ENCODE data around the gene TTLL8.

DNA sequence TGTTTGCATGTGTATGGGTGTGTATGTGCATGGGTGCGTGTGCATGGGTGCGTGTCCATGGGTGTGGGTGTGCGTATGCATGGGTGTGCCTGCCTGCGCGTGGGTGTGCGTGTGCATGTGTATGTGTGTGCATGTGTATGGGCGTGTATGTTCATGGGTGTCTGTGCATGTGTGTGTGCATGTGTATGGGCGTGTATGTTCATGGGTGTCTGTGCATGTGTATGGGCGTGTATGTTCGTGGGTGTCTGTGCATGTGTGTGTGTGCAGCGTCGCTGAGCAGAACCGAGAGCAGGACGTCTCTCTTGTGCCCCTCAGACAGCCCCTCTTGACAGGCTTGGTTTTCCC lies 59.4 kb downstream of the TTLL8 start:
- TF ChIP-seq, protein P1, sequence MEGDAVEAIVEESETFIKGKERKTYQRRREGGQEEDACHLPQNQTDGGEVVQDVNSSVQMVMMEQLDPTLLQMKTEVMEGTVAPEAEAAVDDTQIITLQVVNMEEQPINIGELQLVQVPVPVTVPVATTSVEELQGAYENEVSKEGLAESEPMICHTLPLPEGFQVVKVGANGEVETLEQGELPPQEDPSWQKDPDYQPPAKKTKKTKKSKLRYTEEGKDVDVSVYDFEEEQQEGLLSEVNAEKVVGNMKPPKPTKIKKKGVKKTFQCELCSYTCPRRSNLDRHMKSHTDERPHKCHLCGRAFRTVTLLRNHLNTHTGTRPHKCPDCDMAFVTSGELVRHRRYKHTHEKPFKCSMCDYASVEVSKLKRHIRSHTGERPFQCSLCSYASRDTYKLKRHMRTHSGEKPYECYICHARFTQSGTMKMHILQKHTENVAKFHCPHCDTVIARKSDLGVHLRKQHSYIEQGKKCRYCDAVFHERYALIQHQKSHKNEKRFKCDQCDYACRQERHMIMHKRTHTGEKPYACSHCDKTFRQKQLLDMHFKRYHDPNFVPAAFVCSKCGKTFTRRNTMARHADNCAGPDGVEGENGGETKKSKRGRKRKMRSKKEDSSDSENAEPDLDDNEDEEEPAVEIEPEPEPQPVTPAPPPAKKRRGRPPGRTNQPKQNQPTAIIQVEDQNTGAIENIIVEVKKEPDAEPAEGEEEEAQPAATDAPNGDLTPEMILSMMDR (IDR thresholded peaks at IDR 0.05; ENCODE audit: low read length), result no peak
- TF ChIP-seq EZH2 (optimal IDR thresholded peaks at IDR 0.05; ENCODE audit: low read depth, low read length), result no peak
